Occipital lobe (tissue), 2 donors: ENCODE measurements around the gene SRPK3. TPM values are rescaled to one million over a fixed set of nuclear protein-coding genes. Genes with fewer than 3 reads are reported as not detected.

ENCODE experiments used
- DNase-seq: peaks from one replicate; lab custom pipeline; 2025; lab: John Stamatoyannopoulos, UW
- total RNA-seq: library from RNA; depleted of rRNA; stranded (reverse); fragments of >200 nt; gene quantifications from one replicate; pipeline ENCODE4 v1.2.3, GENCODE V29; 2014

The SRPK3 gene
- total RNA-seq, 1 donor from 2014 or later: 0.16 TPM

DNA sequence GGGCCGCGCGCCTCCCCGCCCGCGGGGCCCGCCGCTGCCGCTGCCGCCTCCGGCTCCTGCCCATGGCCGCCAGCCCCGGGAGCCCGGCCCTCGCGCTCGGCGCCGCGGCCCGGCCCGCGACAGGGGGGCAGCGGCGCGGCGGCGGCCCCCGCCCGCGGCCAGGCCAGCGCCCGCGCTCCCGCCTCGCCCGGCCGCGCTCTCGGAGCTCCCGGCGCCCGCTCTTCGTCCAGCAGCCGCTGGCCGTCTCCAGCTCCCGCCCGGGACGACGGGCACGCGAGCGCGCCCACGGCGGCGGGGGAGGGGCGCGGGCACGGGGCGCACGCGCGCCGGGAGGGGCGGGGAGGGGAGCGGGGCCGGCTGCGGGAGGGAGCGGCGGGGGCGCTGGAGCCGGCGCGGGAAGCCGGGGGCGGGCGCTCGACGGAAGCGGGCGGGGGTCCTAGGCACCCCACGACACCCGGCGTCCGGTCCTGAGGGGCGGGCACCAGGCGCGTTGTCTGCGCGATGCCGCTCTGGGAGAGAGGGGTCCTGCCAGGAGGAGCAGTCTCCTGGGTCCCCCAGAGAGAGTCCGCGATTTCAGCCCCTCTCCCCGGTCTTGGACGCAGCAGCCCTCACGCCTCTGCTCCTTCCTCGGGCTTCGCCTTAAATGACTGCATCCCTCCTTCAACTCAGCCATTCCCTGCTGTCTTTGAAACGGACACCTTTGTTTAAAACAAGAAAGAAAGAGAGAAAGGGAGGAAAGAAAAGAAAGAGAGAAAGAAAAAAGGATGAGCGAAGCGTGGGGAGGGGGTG, 50.0 kb downstream of the SRPK3 start:
- no peak for DNase-seq

GRCh38 chrX:153831429-153832150, 50.7 kb downstream of the SRPK3 start:
- no peak for DNase-seq

DNA sequence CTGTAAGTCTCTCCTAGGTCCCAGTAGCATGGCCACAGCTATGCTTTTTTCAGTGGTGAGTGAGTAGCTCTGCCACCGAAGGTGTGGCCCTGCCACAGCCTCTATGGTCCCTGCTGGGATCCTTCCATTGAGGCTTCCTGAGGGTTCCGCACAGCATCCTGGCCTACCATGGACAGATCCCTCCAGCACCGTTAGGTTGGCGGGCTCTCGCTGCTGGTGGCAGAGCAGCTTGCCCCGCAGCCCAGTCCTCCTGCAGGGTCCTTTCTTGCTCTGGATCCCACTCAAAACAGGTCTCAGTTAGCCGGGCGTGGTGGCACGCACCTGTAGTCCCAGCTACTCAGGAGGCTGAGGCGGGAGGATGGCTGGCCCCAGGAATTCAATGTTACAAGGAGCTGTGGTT, 51.9 kb downstream of the SRPK3 start:
- no peak for DNase-seq

Other genes starting within 250 kb of the SRPK3 start
- 17.3 TPM for gene CCNQ, start 181.9 kb upstream of the SRPK3 start, total RNA-seq
- gene DUSP9, start 133.8 kb upstream of the SRPK3 start, total RNA-seq: 1.7 TPM
- gene PNCK, start 107.2 kb upstream of the SRPK3 start, total RNA-seq: 27.5 TPM
- gene SLC6A8, start 93.1 kb upstream of the SRPK3 start, total RNA-seq: 11.4 TPM
- 60.2 TPM for gene BCAP31, start 56.7 kb upstream of the SRPK3 start, total RNA-seq
- gene ABCD1, start 56.2 kb upstream of the SRPK3 start, total RNA-seq: 5.0 TPM
- 0.47 TPM for gene PLXNB3, start 16.8 kb upstream of the SRPK3 start, total RNA-seq
- 29.0 TPM for gene IDH3G, start 13.3 kb downstream of the SRPK3 start, total RNA-seq
- gene SSR4, start 13.6 kb downstream of the SRPK3 start, total RNA-seq: 78.9 TPM
- 148 TPM for gene PDZD4, start 49.5 kb downstream of the SRPK3 start, total RNA-seq
- gene L1CAM, start 105.1 kb downstream of the SRPK3 start, total RNA-seq: 98.1 TPM
- gene AVPR2, start 123.6 kb downstream of the SRPK3 start, total RNA-seq: not detected
- gene ARHGAP4, start 145.2 kb downstream of the SRPK3 start, total RNA-seq: 6.6 TPM
- 17.6 TPM for gene NAA10, start 154.0 kb downstream of the SRPK3 start, total RNA-seq
- gene RENBP, start 163.6 kb downstream of the SRPK3 start, total RNA-seq: 2.8 TPM
- 12.6 TPM for gene HCFC1, start 190.8 kb downstream of the SRPK3 start, total RNA-seq
- 2.7 TPM for gene TMEM187, start 191.7 kb downstream of the SRPK3 start, total RNA-seq
- 8.7 TPM for gene IRAK1, start 238.9 kb downstream of the SRPK3 start, total RNA-seq